DMS79 (cell line): ENCODE data around the gene ARHGAP24.
"Not testable (repeated sequence)": the region's sequence is repeated elsewhere in the genome, so short reads cannot be mapped to it uniquely, and the experiment has no call there.

Source experiments
- DNase-seq: peaks from one replicate; lab custom pipeline; 2025; lab: John Stamatoyannopoulos, UW

Gene ARHGAP24

DNA sequence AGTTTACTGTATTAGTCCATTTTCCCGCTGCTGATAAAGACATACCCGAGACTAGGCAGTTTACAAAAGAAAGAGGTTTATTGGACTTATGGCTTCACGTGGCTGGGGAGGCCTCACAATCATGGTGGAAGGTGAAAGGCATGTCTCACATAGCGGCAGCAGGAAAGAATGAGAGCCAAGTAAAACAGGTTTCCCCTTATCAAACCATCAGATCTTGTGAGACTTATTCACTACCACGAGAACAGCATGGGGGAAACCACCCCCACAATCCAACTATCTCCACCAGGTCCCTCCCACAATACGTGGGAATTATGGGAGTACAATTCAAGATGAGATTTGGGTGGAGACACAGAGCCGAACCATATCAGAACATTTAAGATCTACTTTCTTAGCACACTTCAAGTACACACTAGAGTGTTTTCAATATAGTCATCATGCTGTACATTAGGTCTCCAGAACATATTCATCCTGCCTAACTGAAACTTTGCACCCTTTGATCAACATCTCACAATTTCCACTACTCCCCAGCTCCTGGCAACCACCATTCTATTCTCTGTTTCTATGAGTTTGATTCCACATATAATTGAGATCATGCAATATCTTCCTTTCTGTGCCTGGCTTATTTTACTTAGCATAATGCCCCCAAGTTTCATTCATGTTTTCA lies 341.0 kb downstream of the ARHGAP24 start:
- DNase-seq = no peak

DNA sequence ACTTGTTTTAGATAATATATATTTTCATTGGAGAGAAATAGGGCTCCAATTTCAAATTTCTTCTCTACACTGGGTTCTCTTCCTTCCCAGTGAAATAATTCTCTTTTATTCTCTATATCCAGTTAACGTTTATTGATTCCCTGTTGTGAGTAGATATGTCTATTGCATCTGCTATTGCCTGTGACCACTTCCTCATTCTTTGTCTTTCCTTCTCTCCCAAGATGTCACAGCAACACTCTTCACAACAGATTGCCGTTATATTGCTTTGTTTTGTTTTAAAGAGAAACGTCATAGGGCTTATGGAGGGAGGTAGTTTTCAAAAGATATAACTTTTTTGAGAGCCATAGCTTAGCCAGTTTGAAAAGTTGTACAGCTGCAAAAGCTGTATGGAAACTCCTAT lies 343.8 kb downstream of the ARHGAP24 start:
- no peak for DNase-seq

DNA sequence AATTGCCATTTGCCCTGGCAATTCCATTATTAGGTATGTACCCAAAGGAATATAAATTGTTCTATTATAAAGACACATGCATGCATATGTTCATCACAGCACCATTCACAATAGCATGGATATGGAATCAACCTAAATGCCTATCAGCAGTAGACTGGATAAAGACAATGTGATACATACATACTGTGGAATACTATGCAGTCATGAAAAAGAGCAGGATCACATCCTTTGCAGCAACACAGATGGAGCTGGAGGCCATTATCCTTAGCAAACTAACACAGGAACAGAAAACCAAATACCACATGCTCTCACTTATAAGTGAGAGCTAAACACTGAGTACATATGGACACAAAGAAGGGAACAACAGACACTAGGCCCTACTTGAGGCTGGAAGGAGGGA lies 345.2 kb downstream of the ARHGAP24 start:
- DNase-seq = not testable (repeated sequence)

DNA sequence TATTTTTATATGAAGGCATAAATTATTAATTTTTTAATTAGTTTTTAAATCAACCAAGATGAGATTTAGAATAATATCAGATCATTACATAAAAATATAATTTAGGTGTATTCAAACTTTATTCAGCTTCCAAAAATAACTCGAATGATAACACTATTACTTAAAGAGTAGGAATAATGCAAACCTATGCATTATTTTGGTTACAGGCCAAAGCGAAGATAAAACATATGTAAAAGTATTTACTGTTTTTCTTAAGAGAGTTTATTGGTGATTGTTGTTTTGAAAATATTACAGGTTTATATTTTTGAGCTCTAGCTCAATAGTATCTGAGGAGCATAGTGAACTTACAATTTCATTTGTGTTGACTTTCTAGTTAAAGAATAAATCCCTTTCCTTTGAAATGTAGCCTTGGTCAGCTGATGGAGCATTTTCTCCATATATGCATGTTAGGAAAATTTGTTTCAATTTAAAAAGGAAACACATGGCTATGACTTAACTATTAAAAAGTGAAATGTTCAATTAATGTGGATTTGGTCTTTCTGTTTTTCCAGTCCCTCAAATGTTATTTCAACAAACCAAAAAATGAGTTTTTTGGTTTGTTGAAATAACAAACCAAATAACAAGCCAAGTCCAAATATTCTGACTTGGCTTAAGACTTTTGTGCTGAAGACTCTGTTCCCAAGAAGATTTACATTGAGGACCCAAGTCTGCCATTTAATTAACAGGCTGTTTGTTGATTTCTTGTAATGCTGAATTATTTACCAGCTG lies 346.9 kb downstream of the ARHGAP24 start:
- DNase-seq = no peak

DNA sequence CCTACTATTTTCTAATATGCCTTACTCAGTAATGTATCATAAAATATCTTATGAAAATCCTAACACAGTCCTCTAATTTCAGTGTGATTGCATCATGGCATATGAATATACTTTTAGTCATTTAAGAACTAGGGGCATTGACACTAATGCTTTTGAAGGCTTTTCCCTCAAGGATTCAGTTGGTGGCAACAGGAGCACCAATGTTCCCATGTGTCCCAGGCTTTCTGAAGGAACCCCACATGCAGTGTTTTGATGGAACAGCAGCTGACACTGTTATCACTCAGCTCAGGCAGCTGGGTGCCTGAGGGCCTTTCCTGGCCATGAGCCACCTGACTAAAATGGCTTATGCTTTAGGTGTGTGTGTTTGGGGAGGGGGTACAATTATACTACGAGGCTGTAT lies 348.3 kb downstream of the ARHGAP24 start:
- DNase-seq = no peak

DNA sequence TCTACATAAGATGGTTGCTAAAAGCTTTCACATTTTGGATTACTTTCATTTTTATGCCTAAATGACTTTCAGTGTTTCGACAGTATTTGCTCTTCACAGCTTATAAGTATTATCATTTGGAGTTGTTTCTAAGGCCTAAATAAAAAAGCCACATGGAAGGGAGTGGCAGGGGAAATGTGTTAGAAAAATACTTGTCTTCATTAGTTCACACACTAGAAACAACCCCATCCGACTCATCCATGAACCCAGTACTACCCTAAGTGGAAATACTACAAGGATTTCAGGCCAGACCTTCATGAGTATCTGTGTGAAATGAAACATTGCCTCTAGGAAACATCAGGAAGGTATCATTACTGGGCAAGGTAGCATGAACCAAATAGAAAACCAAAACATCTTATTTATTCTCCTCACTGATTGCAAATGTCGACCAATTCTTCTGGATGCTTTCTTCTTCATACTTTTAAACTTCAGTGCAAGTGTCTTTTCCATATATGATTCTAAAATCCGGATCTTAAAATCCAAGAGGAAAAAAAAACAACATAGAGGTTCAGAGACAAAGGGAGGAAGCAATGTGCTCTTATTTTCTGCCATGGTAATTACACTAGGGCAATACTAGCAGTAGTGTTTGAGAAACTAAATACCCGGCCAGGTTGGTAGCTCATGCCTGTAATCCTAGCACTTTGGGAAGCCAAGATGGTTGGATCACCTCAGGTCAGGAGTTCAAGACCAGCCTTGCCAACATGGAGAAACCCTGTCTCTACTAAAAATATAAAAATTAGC lies 349.4 kb downstream of the ARHGAP24 start:
- DNase-seq = no peak

DNA sequence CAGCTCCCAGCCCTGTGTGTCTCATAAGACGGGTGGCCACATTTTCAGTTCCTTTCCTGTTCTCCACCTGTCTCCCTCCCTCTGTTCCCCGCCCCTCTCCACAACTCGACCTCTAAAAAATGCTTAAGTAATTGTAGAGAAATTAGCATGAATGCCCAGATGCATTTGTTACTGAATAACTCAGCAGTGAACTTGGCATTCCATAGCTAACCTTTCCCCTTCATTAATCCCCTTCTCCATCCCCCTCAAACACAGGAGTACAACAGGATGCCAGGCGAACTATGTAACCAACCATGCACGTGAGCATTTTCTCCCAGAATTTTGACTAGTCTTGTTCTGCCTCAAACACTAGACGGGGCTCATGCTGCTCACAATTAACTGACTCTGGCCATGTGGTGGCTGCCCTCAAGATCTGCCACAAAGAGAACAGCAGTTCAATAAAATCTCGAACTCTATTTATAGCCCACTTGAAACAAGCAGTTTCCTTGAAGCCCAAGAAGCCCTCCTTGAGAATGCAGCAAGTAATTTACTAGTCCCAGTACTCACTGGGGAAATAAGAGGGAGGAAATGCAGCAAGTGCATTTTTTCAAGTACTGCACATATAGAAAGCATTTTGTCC lies 351.2 kb downstream of the ARHGAP24 start:
- peak; percentile 92 for DNase-seq

DNA sequence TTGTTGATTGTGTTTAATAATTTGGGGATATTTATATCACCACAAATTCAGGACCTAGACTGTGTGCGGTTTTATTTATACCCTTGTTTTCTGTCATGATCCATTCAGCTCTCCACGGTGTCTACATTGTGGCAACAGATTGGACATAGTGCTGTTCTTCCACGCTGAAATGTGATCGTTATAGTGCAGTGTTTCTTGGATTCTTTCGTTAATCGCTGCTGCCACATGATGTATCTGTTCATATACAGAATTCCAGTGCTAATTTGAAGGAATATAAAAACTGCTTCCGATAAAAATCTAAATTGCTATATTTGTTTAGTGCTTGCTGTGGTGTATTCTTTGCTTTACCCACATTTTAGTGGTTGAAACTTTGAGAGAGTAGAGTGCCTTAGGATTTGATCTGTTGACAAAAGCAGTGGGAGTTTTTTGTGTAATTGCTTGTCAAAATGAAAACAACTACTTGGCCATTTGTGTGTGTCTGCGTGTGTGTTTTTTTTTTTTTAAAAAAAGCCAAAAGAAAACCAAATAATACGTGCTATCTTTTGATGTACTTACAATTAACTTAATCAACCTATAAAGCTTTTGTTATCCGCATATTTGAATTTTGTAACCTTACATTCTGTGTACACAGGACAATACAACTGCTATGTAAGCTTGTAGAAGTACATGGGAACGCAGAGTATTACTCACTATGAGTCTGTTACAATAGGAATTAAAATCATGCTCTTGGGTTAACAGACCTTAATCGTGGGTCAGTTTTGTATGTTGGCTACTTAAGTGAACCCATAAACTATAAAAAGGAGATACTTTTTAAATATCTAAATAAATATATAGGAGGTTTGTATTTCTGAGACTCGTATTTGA lies 353.3 kb downstream of the ARHGAP24 start:
- DNase-seq = peak; percentile 56

DNA sequence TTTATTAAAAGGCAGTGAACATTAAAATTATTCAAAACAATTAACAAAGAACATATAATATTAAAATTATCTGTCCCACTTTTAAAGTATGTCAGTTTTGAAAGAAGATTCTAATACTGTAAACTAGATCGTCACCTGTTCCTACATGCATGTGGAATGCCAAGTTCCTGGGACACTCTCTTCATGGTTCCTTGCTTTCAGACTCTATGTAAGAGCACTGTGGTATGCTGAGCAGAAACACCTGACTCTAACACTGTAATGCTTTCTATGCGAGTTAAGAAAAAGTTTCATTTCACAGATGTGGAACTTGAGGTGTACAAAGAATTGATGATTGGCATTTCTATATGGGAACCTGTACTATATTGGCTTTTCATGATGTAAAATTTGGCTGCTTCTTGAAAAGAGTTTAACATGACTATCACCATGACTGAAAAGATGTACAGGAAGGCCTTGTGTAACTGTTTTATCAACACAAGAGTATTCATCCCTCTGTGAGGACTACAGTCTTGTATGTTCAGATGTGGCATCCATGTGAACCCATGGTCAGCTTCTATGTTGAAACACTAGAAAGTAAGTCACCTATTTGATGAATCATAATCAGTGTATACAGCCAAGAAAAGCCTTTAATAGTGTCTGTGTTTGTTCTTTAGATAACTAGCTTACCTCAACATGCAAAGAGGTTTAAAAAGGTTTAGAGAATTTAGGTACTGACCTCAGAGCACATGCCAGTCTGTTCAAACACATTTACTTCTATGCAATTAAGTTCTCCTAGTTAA lies 354.5 kb downstream of the ARHGAP24 start:
- no peak for DNase-seq

DNA sequence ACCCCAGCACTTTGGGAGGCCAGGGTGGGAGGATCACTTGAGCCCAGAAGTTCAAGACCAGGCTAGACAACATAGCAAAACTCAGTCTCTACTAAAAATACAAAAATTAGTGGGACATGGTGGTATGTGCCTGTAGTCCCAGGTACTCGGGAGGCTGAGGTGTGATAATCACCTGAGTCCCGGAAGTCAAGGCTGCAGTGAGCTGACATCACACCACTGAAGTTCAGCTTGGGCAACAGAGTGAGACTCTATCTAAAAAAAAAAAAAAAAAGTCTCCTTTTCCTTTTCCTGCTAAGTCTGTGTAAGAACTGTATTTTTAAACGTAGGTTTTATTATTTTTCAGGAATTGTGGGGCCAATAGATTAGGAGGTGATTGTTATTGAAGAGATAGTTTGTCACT lies 356.7 kb downstream of the ARHGAP24 start:
- DNase-seq = no peak

DNA sequence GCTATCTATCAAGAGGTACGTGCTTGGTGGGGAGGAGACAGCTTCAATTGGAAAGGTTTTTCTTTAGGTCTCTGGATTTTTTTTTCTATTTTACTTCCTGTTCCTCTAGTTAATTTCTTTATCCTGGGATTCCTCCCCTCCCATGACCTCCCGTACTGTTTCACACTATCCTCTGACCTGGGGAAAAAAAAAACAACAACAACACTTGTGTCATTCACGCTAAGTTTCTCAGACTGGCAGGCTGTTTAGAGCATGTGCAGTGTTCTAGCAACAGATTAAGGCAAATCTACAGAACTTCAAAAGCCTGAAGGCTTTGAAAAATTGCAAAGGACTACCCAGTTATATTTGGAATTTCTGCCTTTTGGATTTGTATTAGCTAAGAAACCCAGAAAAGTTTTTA lies 358.4 kb downstream of the ARHGAP24 start:
- DNase-seq = no peak

DNA sequence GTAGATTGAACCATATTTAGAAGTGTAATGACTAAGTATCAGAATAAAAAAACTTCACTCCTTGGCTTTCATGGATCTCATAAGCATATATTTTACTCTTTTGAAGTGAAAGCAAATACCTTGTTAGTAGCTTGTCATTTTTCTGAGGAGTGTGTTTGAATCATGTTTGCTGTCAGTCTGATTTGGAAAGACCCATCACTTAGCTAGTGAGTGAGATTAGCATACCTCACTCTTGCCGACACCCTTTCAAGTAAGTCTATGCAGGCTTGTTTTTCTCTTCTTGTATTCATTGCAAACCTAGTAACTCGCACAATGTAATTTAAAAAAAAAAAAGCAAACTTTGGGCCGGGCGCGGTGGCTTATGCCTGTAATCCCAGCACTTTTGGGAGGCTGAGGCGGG lies 360.0 kb downstream of the ARHGAP24 start:
- no peak for DNase-seq

DNA sequence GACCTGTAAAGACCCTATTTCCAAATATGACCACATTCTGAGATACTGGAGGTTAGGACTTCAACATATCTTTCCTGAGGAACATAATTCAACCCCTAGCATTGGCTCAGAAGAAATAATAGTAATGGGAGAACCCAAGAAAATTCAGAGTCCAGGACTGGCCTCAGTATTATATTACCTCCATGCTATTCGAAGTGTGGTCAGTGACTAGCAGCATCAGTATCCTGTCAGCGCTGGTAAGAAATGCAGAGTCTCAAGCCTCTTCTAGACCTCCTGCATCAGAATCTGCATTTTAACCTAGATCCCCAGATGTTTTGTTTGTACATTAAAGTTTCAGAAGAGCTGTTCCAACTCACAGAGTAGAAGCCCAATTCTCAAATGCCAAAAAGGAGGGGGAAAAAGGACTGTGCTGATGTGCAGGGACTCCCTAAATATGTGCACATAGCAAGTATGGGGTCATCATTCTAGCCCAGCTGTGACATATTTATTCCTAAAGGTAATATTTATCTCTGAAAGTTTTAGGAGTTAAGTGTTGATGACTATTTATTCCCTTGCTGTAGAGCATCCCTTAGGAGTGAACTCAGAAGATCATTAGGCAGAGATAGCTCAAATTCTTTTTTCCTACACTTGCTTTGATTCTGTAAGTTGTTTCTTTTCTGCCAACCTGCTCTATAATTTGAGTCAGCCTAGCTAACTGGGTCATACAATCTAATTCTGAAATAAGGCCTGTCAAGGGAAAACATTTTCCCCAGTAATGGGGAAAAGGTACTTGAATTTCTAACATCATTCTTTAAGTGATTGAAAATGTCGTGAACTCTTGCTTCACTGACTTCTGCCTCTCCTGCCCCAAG lies 361.9 kb downstream of the ARHGAP24 start:
- no peak for DNase-seq

DNA sequence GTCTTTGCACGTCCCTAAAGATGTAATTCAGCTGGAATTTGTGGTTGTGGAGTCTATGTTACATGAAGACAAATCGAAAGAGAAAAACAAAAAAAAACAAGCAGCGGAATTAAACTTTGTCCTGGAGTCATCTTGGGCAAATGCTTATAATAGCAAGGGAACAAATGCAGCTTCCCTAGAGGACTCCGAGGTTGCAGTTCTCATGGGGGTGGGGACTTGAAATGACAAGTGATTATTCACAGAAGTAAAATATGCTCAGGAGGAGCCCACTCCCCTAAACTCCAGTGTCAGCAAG lies 362.4 kb downstream of the ARHGAP24 start:
- no peak for DNase-seq

DNA sequence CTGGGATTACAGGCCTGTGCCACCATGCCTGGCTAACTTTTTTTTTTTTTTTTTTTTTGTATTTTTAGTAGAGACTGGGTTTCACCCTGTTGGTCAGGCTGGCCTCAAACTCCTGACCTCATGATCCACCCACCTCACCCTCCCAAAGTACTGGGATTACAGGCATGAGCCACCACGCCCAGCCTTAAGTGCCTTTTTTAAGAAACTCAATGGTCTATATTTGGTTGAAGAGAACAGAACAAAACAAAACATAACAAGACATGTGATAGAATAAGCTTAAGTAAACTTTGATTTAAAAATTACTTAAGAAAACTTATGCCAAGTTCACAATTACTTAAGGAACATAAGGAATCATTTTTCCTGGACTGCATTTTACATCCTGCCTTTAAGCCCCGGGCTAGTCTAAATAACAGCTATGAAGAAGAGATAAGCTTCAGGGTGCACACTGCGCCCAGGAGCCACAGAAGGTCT lies 365.1 kb downstream of the ARHGAP24 start:
- not testable (repeated sequence) for DNase-seq

DNA sequence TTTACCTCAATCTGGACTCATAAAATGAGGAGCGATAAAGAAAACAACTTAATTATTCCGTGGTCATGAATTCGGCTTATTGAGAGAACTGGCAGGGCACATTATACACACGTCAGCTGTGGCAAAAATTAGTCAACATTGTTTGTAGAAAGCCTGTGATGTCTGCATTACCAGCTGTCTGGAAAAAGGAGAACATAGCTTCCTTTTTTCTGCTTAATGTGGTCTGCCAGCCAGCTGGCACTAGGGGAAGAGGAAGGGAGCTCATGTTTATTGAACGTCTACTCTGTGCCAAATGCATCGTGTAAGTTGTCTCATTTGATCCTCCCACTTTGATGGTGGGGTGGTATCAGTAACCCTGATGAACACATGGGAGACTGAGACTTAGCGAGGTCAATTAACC lies 367.6 kb downstream of the ARHGAP24 start:
- no peak for DNase-seq

DNA sequence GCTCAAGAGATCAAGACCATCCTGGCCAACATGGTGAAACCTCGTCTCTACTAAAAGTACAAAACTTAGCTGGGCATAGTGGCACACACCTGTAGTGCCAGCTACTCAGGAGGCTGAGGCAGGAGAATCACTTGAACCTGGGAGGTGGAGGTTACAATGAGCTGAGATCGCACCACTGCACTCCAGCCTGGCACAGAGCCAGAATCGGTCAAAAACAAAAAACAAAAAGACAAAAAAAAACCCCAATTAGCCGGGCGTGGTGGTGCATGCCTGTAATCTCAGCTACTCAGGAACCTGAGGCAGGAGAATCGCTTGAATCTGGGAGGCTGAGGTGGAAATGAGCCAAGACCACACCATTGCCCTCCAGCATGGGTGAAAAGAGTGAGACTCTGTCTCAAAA lies 378.8 kb downstream of the ARHGAP24 start:
- peak; percentile 14 for DNase-seq

DNA sequence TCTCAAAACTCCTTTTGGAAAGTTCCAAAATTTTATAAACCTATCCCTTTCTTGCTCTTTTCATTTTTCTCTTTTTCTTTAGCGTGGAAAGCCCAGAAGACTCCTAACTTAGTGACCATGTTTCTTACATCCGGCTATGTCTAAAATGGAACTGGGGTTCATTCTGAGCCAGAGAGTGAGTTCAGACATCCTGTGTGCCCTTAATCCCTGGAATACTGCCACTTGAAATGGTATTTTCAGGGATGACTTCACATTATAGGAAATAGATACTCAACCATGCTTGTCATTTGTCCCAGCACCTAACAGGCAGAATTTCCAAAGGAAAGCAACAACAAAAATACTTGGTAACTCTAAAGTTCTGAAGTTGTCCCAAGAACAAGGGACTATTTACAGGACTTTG lies 379.6 kb downstream of the ARHGAP24 start:
- no peak for DNase-seq

DNA sequence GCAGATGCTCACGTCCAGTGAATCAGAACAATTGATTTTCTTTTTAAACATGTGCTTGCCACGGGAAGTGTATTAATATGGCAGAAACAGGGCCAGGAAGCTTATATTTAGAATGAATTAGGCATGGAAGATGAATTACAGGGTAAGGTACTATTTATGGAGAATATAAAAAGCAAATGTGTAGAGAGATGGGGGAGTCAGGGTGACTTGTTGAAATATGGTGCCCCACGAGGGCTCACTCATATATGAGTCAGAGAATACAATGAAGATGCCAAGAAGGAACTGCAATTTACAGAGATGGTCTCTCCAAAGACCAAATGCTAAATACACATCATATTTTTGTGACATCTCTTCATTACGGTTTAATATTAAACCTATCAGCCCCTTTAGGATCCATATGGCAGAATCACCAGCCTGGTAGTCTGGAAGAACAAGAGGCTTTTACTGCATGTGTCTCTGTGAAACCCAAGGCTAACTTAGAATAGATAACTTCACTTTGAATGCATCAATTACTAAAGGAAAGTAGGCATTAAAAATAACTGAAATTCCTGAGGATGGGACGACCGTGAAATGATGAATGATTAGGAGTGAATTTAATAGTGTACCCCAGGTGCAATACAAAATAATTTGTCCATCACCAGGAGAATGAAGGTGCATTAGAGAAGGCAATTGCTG lies 385.3 kb downstream of the ARHGAP24 start:
- DNase-seq = no peak
